A673 (cell line): ENCODE results near the gene BCLAF3. TPM values are rescaled to one million over a fixed set of nuclear protein-coding genes. Genes with fewer than 3 reads are reported as not detected.

ENCODE experiments used
- BruUV-seq: library from RNA; stranded (reverse); fragments of 400-500 nt; replicated peaks from 2 replicates; lab custom pipeline; 2021; lab: Mats Ljungman, UMichigan
- CTCF ChIA-PET: fragments of 300-600 bp; sonication (Branson Sonifier 250); formaldehyde crosslinking; loops from one replicate; lab custom pipeline; 2022; ENCODE audit warnings: antibody characterized with exemption; lab: Charles Lee
- POLR2A ChIA-PET: fragments of 300-600 bp; sonication (Branson Sonifier 250); formaldehyde crosslinking; loops from one replicate; lab custom pipeline; 2022; ENCODE audit warnings: antibody characterized with exemption; ENCODE audit not compliant: low non-redundant PET; lab: Charles Lee
- DNase-seq: peaks from one replicate; pipeline ENCODE4 v3.0.0-alpha.2; 2015; ENCODE audit warnings: low spot score
- H3K27ac ChIP-seq: fragments of 200-600 bp; sonication (generic); 2 replicates; pipeline ENCODE4 v1.5.1; 2016; ENCODE audit warnings: mixed run types, low read depth, mild to moderate bottlenecking, mixed read lengths, antibody characterized with exemption, low read length; ENCODE audit not compliant: poor library complexity, severe bottlenecking
- H3K27me3 ChIP-seq: fragments of 200-600 bp; sonication (generic); replicated peaks from 2 replicates; pipeline ENCODE4 v1.6.1; 2017; ENCODE audit warnings: mixed run types, low read depth, mild to moderate bottlenecking, mixed read lengths, antibody characterized with exemption, low read length; ENCODE audit not compliant: insufficient read depth, poor library complexity
- H3K36me3 ChIP-seq: fragments of 200-600 bp; sonication (generic); 2 replicates; pipeline ENCODE4 v1.6.1; 2016; ENCODE audit warnings: mixed run types, mild to moderate bottlenecking, mixed read lengths, antibody characterized with exemption, low read length; ENCODE audit not compliant: insufficient read depth, poor library complexity, severe bottlenecking
- H3K4me1 ChIP-seq: fragments of 200-600 bp; sonication (generic); 2 replicates; pipeline ENCODE4 v1.6.1; 2017; ENCODE audit warnings: mixed run types, mild to moderate bottlenecking, mixed read lengths, antibody characterized with exemption, low read length; ENCODE audit not compliant: insufficient read depth, poor library complexity, severe bottlenecking
- H3K4me3 ChIP-seq: fragments of 200-600 bp; sonication (generic); 2 replicates; pipeline ENCODE4 v1.5.1; 2016; ENCODE audit warnings: low read depth, mixed run types, mild to moderate bottlenecking, mixed read lengths, low read length; ENCODE audit not compliant: poor library complexity, severe bottlenecking
- H3K9me3 ChIP-seq: fragments of 200-600 bp; sonication (generic); 2 replicates; pipeline ENCODE4 v1.6.1; 2016; ENCODE audit warnings: mixed run types, low read depth, mild to moderate bottlenecking, mixed read lengths, antibody characterized with exemption, low read length; ENCODE audit not compliant: poor library complexity, severe bottlenecking
- EZH2 ChIP-seq: fragments of 200-600 bp; sonication (generic); IDR thresholded peaks from 2 replicates; pipeline ENCODE4 v1.6.1; 2017; ENCODE audit warnings: borderline replicate concordance, low read depth, mild to moderate bottlenecking, mixed read lengths, antibody characterized with exemption, low read length; ENCODE audit not compliant: poor library complexity, severe bottlenecking
- intact Hi-C: fragments of 100-400 bp; cut with micrococcal nuclease; formaldehyde crosslinking; loops from one replicate; pipeline ENCODE4 v1.10.0; 2022; ENCODE audit not compliant: unreplicated experiment
- total RNA-seq: library from RNA; stranded (reverse); gene quantifications from 2 replicates; pipeline ENCODE4 v1.2.3, GENCODE V29; 2021
- TF ChIP-seq, protein P1 (sequence below): fragments of 300-800, 200-600 bp; sonication (generic); conservative IDR thresholded peaks from 2 replicates; pipeline ENCODE4 v1.5.1; 2017; ENCODE audit warnings: low read depth, mild to moderate bottlenecking, antibody characterized with exemption, low read length, moderate library complexity, mixed read lengths

BCLAF3 gene
- total RNA-seq, 1 experiment from 2014 or later: 7.7 TPM

- POLR2A ChIA-PET: no interaction called here
- no peak overlapping the region for H3K4me3 ChIP-seq
- no peak overlapping the region for H3K27ac ChIP-seq
- DNase-seq: no peak
- H3K9me3 ChIP-seq: no peaks in the 10 kb centered on the region
- H3K36me3 ChIP-seq: no peaks in the 10 kb centered on the region
- no peak for TF ChIP-seq EZH2
- TF ChIP-seq, protein P1, sequence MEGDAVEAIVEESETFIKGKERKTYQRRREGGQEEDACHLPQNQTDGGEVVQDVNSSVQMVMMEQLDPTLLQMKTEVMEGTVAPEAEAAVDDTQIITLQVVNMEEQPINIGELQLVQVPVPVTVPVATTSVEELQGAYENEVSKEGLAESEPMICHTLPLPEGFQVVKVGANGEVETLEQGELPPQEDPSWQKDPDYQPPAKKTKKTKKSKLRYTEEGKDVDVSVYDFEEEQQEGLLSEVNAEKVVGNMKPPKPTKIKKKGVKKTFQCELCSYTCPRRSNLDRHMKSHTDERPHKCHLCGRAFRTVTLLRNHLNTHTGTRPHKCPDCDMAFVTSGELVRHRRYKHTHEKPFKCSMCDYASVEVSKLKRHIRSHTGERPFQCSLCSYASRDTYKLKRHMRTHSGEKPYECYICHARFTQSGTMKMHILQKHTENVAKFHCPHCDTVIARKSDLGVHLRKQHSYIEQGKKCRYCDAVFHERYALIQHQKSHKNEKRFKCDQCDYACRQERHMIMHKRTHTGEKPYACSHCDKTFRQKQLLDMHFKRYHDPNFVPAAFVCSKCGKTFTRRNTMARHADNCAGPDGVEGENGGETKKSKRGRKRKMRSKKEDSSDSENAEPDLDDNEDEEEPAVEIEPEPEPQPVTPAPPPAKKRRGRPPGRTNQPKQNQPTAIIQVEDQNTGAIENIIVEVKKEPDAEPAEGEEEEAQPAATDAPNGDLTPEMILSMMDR: no peak
- CTCF ChIA-PET: no interaction called here
- H3K4me1 ChIP-seq: no peaks in the 10 kb centered on the region
- intact Hi-C loops: no loop called here
- no TSS peak for BruUV-seq
- peaks cover 9% of the 10 kb centered on the region for H3K27me3 ChIP-seq
These were observed 34.6 kb downstream of the BCLAF3 start for GRCh38 chrX:19956306-19956705.

- no peak for TF ChIP-seq EZH2
- TF ChIP-seq, protein P1: no peak
- intact Hi-C loops: no loop called here
- no TSS peak for BruUV-seq
- peaks cover 9% of the 10 kb centered on the region for H3K27me3 ChIP-seq
- H3K27ac ChIP-seq: no peak overlapping the region
- H3K9me3 ChIP-seq: no peaks in the 10 kb centered on the region
- H3K4me1 ChIP-seq: no peaks in the 10 kb centered on the region
- ChIA-PET CTCF (no interaction called here), POLR2A (no interaction called here)
- H3K36me3 ChIP-seq: no peaks in the 10 kb centered on the region
- no peak for DNase-seq
- no peak overlapping the region for H3K4me3 ChIP-seq
These were observed 35.6 kb downstream of the BCLAF3 start for GRCh38 chrX:19955306-19955705.

- POLR2A ChIA-PET: no interaction called here
- H3K27me3 ChIP-seq: peaks cover 9% of the 10 kb centered on the region
- TF ChIP-seq EZH2: no peak
- TF ChIP-seq, protein P1: no peak
- H3K4me1 ChIP-seq: no peaks in the 10 kb centered on the region
- no peak for DNase-seq
- no peaks in the 10 kb centered on the region for H3K9me3 ChIP-seq
- no peaks in the 10 kb centered on the region for H3K36me3 ChIP-seq
- no TSS peak for BruUV-seq
- H3K27ac ChIP-seq: no peak overlapping the region
- H3K4me3 ChIP-seq: no peak overlapping the region
- CTCF ChIA-PET: no interaction called here
- intact Hi-C loops: no loop called here
These were observed 36.3 kb downstream of the BCLAF3 start for GRCh38 chrX:19954335-19955096.
